ENCODE results near the gene COL16A1. TPM values are rescaled to one million over a fixed set of nuclear protein-coding genes. Genes with fewer than 3 reads are reported as not detected.
"Not testable (repeated sequence)": the region's sequence is repeated elsewhere in the genome, so short reads cannot be mapped to it uniquely, and the experiment has no call there.

Gene COL16A1
- total RNA-seq, 6 experiments from 2014 or later, result 74.1 to 100 (median 87.6) TPM

- H3K4me1 Mint-ChIP-seq (ENCODE audit: low read depth), result peaks cover 76% of the 10 kb centered on the region
- peak; percentile 32 for DNase-seq
- H3K36me3 Mint-ChIP-seq (ENCODE audit: low read depth), result no peaks in the 10 kb centered on the region
- H3K9me3 Mint-ChIP-seq, result no peaks in the 10 kb centered on the region
- peak overlapping the region; percentile 49 for H3K27ac Mint-ChIP-seq
- H3K4me3 Mint-ChIP-seq, result peak overlapping the region; percentile 38
- H3K27me3 Mint-ChIP-seq (ENCODE audit: insufficient read depth), result peaks cover 2% of the 10 kb centered on the region
- TF ChIP-seq CTCF (IDR thresholded peaks at IDR 0.05), result no peak
These were observed 4.5 kb upstream of the COL16A1 start for GRCh38 chr1:31708324-31708723.

GRCh38 chr1:31707711-31708110, 3.9 kb upstream of the COL16A1 start:
- TF ChIP-seq CTCF (IDR thresholded peaks at IDR 0.05), result peak; percentile 63
- H3K4me1 Mint-ChIP-seq (ENCODE audit: low read depth), result peaks cover 76% of the 10 kb centered on the region
- peak overlapping the region; percentile 38 for H3K4me3 Mint-ChIP-seq
- peaks cover 2% of the 10 kb centered on the region for H3K27me3 Mint-ChIP-seq (ENCODE audit: insufficient read depth)
- no peaks in the 10 kb centered on the region for H3K36me3 Mint-ChIP-seq (ENCODE audit: low read depth)
- peak overlapping the region; percentile 49 for H3K27ac Mint-ChIP-seq
- no peaks in the 10 kb centered on the region for H3K9me3 Mint-ChIP-seq
- peak; percentile 65 for DNase-seq

GRCh38 chr1:31707059-31707600, 3.3 kb upstream of the COL16A1 start:
- Mint-ChIP-seq H3K4me1 (ENCODE audit: low read depth) (peaks cover 76% of the 10 kb centered on the region), H3K4me3 (peak overlapping the region; percentile 38), H3K27ac (peak overlapping the region; percentile 49; the same call in 1 of the 2 replicates)
- H3K9me3 Mint-ChIP-seq; H3K27me3 Mint-ChIP-seq (ENCODE audit: insufficient read depth); DNase-seq; H3K36me3 Mint-ChIP-seq (ENCODE audit: low read depth): not testable (repeated sequence)

DNA sequence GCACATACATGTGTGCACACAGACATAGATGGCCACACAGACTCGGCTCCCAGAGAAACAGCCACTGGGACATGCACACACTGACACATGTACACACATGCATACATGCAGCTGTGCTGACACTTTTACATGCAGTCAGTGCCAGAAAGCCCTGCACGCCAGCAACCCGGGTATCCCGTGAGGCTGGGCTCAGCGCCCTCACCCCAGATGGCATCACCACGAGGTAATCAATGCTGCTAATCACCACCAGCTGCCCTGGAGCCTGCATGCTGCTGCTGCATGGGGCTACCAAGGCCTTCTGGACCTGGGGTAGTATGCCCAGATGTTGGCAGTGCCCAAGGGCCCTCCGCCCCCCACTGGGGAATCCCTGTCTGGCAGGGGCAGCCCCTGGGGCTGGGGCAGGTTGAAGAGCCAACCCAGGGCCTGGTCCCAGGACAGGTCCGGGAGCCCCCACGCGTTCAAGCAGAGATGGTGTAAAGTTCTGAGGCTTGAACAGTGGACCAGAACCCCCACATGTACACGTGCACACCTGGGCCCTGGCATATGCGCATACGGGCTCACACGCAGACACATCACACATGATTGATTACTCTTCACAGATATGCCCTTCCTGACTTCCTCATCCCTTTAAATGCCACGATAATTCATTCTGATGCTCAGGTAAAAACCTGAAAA, 2.7 kb upstream of the COL16A1 start:
- peaks cover 76% of the 10 kb centered on the region for H3K4me1 Mint-ChIP-seq (ENCODE audit: low read depth)
- no peaks in the 10 kb centered on the region; the same call in 1 of the 2 replicates for H3K36me3 Mint-ChIP-seq (ENCODE audit: low read depth)
- no peak for DNase-seq
- H3K27me3 Mint-ChIP-seq (ENCODE audit: insufficient read depth), result peaks cover 2% of the 10 kb centered on the region
- H3K9me3 Mint-ChIP-seq, result no peaks in the 10 kb centered on the region
- TF ChIP-seq CTCF (IDR thresholded peaks at IDR 0.05), result no peak
- no peak overlapping the region for H3K27ac Mint-ChIP-seq
- H3K4me3 Mint-ChIP-seq, result no peak overlapping the region; the same call in 1 of the 2 replicates

DNA sequence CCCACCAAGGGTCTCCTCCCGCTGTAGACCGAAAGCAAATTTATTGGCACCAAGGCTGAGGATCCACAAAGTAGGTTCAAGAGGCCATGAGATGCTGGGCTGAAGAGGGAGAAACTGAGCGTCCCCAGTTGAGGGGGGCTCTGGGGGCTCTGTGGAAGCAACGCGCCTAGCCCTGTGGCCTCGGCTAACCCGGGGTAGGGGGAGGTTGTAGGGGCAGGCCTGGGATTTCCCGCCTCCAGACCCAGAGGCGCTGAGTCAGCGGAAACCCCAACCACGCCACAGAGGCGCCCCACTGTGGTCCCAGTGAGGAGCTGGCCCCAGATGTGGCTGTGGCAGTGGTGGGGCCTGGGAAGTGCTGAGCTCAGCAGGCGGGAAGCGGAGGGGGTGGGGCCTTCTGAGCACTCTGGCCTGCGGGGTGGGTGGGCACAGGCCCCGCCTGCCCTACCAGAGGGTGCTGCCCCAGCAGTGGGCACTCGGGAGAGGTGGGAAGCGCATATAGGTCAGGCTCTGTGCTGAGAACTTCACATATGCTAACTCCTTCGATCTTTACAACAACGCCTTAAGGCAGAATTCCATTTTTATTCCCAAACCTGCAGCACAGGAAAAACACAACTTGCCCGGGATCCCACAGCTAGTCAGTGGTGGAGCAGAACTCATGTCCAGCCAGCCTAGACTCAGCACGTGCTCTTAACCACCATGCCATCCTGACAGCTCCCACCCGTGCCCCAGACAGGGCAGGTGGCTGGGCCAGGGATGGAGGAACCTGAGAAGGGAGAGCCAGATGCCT, 1.5 kb upstream of the COL16A1 start:
- Mint-ChIP-seq H3K4me3 (peak overlapping the region; percentile 84), H3K27me3 (ENCODE audit: insufficient read depth) (peaks cover 2% of the 10 kb centered on the region), H3K36me3 (ENCODE audit: low read depth) (peaks cover 3% of the 10 kb centered on the region; the same call in 1 of the 2 replicates), H3K27ac (peak overlapping the region; percentile 90), H3K4me1 (ENCODE audit: low read depth) (peaks cover 80% of the 10 kb centered on the region), H3K9me3 (no peaks in the 10 kb centered on the region)
- DNase-seq, result peak; percentile 43
- peak; percentile 68 for TF ChIP-seq CTCF (IDR thresholded peaks at IDR 0.05)
